GM23338 (cell line): ENCODE measurements around the gene KRT24.

Experiments used
- CREB1 ChIP-seq: fragments of 250-450 bp; sonication (Bioruptor Pico); IDR thresholded peaks from 2 replicates; pipeline ENCODE4 v1.5.0; 2020; ENCODE audit warnings: low read depth, mild to moderate bottlenecking, moderate library complexity
- EZH2 ChIP-seq: fragments of 200-600 bp; sonication (generic); IDR thresholded peaks from one replicate; pipeline ENCODE4 v1.8.0; 2017; ENCODE audit warnings: antibody characterized with exemption, mild to moderate bottlenecking, low read depth; ENCODE audit not compliant: unreplicated experiment
- EZH2phosphoT487 ChIP-seq: fragments of 200-600 bp; sonication (generic); IDR thresholded peaks from one replicate; pipeline ENCODE4 v1.8.1; 2018; ENCODE audit warnings: antibody characterized with exemption; ENCODE audit not compliant: unreplicated experiment
- JUNB ChIP-seq: IDR thresholded peaks from one replicate; pipeline ENCODE4 v1.6.1; 2016; ENCODE audit warnings: antibody characterized with exemption; ENCODE audit not compliant: unreplicated experiment
- NANOG ChIP-seq: IDR thresholded peaks from 2 replicates; pipeline ENCODE4 v1.6.1; 2016; ENCODE audit warnings: antibody characterized with exemption, borderline replicate concordance
- POLR2AphosphoS5 ChIP-seq: IDR thresholded peaks from 2 replicates; pipeline ENCODE4 v1.6.1; 2016; ENCODE audit warnings: antibody characterized with exemption, low read depth
- STAT1 ChIP-seq: IDR thresholded peaks from one replicate; pipeline ENCODE4 v1.6.1; 2016; ENCODE audit warnings: antibody characterized with exemption; ENCODE audit not compliant: unreplicated experiment
- ZNF114 ChIP-seq: fragments of 250-450 bp; sonication (Bioruptor Pico); IDR thresholded peaks from 2 replicates; pipeline ENCODE4 v1.5.0; 2020; ENCODE audit warnings: mild to moderate bottlenecking, moderate library complexity
- ZNF331 ChIP-seq: fragments of 250-450 bp; sonication (Bioruptor Pico); IDR thresholded peaks from 2 replicates; pipeline ENCODE4 v1.5.0; 2020; ENCODE audit warnings: low read depth, mild to moderate bottlenecking, moderate library complexity
- TF ChIP-seq, protein P1 (sequence below), 2 experiments: fragments of 200-600 bp in 1 of 2; sonication (generic) in 1 of 2; conservative IDR thresholded peaks; 2 replicates each; pipeline versions ENCODE4 v1.5.1 to v1.6.1; 2016 to 2017; ENCODE audit warnings: antibody characterized with exemption in 2 of 2, low read depth in 2 of 2, mild to moderate bottlenecking in 2 of 2, moderate library complexity in 1 of 2
- TF ChIP-seq, protein P2 (sequence below): fragments of 250-450 bp; sonication (Bioruptor Pico); IDR thresholded peaks from 2 replicates; pipeline ENCODE4 v1.5.0; 2020; ENCODE audit warnings: mild to moderate bottlenecking, moderate library complexity
- TF ChIP-seq, protein P3 (sequence below): IDR thresholded peaks from one replicate; pipeline ENCODE4 v1.6.1; 2018; ENCODE audit warnings: antibody characterized with exemption; ENCODE audit not compliant: unreplicated experiment
- TF ChIP-seq, protein P4 (sequence below): IDR thresholded peaks from 2 replicates; pipeline ENCODE4 v1.6.1; 2016; ENCODE audit warnings: antibody characterized with exemption

DNA sequence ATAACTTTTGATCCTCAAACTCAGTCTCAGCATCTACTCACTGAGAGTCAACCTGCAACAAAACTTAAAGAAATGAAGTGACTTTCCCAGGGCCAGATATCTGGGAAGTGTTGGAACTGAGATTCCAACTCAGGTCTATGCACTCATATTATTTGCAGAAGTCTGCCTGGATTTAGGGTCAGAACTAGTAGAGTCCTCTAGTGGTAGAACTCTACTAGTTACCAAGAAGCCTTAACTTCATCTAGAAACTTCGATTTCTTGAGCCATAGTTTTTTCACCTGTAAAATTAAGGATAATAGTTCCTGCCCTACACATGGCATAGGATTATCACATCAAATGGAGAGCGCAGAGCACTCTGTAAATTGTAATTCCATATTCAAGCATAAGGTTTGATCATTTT, 23.4 kb upstream of the KRT24 start:
- TF ChIP-seq, protein P1, sequence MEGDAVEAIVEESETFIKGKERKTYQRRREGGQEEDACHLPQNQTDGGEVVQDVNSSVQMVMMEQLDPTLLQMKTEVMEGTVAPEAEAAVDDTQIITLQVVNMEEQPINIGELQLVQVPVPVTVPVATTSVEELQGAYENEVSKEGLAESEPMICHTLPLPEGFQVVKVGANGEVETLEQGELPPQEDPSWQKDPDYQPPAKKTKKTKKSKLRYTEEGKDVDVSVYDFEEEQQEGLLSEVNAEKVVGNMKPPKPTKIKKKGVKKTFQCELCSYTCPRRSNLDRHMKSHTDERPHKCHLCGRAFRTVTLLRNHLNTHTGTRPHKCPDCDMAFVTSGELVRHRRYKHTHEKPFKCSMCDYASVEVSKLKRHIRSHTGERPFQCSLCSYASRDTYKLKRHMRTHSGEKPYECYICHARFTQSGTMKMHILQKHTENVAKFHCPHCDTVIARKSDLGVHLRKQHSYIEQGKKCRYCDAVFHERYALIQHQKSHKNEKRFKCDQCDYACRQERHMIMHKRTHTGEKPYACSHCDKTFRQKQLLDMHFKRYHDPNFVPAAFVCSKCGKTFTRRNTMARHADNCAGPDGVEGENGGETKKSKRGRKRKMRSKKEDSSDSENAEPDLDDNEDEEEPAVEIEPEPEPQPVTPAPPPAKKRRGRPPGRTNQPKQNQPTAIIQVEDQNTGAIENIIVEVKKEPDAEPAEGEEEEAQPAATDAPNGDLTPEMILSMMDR (conservative IDR thresholded peaks at IDR 0.05; ENCODE audit: low read depth in 2 of 2): peak; percentile 37 to 47; a peak in 3 of 4 replicates
- no peak for TF ChIP-seq NANOG
- TF ChIP-seq EZH2: no peak
- no peak for TF ChIP-seq POLR2AphosphoS5
- TF ChIP-seq, protein P2, sequence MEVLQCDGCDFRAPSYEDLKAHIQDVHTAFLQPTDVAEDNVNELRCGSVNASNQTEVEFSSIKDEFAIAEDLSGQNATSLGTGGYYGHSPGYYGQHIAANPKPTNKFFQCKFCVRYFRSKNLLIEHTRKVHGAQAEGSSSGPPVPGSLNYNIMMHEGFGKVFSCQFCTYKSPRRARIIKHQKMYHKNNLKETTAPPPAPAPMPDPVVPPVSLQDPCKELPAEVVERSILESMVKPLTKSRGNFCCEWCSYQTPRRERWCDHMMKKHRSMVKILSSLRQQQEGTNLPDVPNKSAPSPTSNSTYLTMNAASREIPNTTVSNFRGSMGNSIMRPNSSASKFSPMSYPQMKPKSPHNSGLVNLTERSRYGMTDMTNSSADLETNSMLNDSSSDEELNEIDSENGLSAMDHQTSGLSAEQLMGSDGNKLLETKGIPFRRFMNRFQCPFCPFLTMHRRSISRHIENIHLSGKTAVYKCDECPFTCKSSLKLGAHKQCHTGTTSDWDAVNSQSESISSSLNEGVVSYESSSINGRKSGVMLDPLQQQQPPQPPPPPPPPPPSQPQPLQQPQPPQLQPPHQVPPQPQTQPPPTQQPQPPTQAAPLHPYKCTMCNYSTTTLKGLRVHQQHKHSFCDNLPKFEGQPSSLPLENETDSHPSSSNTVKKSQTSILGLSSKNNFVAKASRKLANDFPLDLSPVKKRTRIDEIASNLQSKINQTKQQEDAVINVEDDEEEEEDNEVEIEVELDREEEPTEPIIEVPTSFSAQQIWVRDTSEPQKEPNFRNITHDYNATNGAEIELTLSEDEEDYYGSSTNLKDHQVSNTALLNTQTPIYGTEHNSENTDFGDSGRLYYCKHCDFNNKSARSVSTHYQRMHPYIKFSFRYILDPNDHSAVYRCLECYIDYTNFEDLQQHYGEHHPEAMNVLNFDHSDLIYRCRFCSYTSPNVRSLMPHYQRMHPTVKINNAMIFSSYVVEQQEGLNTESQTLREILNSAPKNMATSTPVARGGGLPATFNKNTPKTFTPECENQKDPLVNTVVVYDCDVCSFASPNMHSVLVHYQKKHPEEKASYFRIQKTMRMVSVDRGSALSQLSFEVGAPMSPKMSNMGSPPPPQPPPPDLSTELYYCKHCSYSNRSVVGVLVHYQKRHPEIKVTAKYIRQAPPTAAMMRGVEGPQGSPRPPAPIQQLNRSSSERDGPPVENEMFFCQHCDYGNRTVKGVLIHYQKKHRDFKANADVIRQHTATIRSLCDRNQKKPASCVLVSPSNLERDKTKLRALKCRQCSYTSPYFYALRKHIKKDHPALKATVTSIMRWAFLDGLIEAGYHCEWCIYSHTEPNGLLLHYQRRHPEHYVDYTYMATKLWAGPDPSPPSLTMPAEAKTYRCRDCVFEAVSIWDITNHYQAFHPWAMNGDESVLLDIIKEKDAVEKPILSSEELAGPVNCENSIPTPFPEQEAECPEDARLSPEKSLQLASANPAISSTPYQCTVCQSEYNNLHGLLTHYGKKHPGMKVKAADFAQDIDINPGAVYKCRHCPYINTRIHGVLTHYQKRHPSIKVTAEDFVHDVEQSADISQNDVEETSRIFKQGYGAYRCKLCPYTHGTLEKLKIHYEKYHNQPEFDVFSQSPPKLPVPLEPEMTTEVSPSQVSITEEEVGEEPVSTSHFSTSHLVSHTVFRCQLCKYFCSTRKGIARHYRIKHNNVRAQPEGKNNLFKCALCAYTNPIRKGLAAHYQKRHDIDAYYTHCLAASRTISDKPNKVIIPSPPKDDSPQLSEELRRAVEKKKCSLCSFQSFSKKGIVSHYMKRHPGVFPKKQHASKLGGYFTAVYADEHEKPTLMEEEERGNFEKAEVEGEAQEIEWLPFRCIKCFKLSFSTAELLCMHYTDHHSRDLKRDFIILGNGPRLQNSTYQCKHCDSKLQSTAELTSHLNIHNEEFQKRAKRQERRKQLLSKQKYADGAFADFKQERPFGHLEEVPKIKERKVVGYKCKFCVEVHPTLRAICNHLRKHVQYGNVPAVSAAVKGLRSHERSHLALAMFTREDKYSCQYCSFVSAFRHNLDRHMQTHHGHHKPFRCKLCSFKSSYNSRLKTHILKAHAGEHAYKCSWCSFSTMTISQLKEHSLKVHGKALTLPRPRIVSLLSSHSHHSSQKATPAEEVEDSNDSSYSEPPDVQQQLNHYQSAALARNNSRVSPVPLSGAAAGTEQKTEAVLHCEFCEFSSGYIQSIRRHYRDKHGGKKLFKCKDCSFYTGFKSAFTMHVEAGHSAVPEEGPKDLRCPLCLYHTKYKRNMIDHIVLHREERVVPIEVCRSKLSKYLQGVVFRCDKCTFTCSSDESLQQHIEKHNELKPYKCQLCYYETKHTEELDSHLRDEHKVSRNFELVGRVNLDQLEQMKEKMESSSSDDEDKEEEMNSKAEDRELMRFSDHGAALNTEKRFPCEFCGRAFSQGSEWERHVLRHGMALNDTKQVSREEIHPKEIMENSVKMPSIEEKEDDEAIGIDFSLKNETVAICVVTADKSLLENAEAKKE: no peak
- TF ChIP-seq ZNF114: no peak
- TF ChIP-seq, protein P3, sequence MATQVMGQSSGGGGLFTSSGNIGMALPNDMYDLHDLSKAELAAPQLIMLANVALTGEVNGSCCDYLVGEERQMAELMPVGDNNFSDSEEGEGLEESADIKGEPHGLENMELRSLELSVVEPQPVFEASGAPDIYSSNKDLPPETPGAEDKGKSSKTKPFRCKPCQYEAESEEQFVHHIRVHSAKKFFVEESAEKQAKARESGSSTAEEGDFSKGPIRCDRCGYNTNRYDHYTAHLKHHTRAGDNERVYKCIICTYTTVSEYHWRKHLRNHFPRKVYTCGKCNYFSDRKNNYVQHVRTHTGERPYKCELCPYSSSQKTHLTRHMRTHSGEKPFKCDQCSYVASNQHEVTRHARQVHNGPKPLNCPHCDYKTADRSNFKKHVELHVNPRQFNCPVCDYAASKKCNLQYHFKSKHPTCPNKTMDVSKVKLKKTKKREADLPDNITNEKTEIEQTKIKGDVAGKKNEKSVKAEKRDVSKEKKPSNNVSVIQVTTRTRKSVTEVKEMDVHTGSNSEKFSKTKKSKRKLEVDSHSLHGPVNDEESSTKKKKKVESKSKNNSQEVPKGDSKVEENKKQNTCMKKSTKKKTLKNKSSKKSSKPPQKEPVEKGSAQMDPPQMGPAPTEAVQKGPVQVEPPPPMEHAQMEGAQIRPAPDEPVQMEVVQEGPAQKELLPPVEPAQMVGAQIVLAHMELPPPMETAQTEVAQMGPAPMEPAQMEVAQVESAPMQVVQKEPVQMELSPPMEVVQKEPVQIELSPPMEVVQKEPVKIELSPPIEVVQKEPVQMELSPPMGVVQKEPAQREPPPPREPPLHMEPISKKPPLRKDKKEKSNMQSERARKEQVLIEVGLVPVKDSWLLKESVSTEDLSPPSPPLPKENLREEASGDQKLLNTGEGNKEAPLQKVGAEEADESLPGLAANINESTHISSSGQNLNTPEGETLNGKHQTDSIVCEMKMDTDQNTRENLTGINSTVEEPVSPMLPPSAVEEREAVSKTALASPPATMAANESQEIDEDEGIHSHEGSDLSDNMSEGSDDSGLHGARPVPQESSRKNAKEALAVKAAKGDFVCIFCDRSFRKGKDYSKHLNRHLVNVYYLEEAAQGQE: no peak
- TF ChIP-seq CREB1: no peak
- TF ChIP-seq EZH2phosphoT487: no peak
- TF ChIP-seq ZNF331 (CRISPR knock-in tag): no peak
- no peak for TF ChIP-seq JUNB
- TF ChIP-seq, protein P4, sequence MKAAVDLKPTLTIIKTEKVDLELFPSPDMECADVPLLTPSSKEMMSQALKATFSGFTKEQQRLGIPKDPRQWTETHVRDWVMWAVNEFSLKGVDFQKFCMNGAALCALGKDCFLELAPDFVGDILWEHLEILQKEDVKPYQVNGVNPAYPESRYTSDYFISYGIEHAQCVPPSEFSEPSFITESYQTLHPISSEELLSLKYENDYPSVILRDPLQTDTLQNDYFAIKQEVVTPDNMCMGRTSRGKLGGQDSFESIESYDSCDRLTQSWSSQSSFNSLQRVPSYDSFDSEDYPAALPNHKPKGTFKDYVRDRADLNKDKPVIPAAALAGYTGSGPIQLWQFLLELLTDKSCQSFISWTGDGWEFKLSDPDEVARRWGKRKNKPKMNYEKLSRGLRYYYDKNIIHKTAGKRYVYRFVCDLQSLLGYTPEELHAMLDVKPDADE: no peak
- TF ChIP-seq STAT1: no peak
